ENCODE results near the gene ZNF708.
"Not testable (repeated sequence)": the region's sequence is repeated elsewhere in the genome, so short reads cannot be mapped to it uniquely, and the experiment has no call there.

The ZNF708 gene

DNA sequence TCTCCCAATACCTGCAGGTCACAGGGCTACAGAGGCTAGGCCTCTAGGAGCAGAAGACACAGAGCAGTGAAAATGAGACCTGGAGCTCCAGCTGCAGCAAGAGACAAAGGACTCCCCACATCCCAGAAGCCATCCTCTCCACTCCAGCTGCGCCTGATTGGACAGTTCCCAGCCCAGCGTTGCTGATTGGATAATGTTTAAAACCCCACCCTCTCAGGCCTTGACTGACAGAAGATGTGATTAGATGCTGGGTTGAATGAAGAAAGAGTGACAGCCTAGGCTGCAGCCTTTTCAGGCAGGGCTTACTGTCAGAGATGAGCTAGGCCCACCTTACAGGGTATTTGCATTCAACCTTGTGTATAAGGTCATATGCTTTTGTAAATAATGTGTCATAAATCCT, 59.4 kb downstream of the ZNF708 start:
- no peak overlapping the region for H3K27ac ChIP-seq
- TF ChIP-seq, protein P1, sequence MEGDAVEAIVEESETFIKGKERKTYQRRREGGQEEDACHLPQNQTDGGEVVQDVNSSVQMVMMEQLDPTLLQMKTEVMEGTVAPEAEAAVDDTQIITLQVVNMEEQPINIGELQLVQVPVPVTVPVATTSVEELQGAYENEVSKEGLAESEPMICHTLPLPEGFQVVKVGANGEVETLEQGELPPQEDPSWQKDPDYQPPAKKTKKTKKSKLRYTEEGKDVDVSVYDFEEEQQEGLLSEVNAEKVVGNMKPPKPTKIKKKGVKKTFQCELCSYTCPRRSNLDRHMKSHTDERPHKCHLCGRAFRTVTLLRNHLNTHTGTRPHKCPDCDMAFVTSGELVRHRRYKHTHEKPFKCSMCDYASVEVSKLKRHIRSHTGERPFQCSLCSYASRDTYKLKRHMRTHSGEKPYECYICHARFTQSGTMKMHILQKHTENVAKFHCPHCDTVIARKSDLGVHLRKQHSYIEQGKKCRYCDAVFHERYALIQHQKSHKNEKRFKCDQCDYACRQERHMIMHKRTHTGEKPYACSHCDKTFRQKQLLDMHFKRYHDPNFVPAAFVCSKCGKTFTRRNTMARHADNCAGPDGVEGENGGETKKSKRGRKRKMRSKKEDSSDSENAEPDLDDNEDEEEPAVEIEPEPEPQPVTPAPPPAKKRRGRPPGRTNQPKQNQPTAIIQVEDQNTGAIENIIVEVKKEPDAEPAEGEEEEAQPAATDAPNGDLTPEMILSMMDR (conservative IDR thresholded peaks at IDR 0.05), result no peak

DNA sequence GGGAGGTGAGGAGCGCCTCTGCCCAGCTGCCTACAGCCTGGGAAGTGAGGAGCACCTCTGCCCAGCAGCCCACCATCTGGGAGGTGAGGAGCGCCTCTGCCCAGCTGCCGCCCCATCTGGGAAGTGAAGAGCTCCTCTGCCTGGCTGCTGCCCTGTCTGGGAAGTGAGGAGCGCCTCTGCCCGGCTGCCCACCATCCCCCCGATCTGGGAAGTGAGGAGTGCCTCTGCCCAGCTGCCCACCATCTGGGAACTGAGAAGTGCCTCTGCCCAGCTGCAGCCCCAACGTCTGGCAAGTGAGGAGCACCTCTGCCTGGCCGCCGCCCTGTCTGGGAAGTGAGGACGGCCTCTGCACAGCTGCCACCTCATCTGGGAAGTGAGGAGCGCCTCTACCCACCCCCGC, 64.3 kb downstream of the ZNF708 start:
- H3K27ac ChIP-seq, result no peak overlapping the region
- TF ChIP-seq, protein P1 (conservative IDR thresholded peaks at IDR 0.05), result no peak

DNA sequence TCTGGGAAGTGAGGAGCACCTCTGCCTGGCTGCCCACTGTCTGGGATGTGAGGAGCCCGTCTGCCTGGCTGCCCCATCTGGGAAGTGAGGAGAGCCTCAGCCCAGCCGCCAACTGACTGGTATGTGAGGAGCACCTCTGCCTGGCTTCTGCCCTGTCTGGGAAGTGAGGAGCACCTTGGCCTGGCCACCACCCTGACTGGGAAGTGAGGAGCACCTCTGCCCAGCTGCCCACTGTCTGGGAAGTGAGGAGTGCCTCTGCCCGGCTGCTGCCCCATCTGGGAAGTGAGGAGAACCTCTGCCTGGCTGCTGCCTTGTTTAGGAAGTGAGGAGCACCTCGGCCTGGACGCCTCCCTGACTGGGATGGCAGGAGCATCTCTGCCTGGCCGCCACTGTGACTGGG, 64.8 kb downstream of the ZNF708 start:
- TF ChIP-seq, protein P1 (conservative IDR thresholded peaks at IDR 0.05), result no peak

DNA sequence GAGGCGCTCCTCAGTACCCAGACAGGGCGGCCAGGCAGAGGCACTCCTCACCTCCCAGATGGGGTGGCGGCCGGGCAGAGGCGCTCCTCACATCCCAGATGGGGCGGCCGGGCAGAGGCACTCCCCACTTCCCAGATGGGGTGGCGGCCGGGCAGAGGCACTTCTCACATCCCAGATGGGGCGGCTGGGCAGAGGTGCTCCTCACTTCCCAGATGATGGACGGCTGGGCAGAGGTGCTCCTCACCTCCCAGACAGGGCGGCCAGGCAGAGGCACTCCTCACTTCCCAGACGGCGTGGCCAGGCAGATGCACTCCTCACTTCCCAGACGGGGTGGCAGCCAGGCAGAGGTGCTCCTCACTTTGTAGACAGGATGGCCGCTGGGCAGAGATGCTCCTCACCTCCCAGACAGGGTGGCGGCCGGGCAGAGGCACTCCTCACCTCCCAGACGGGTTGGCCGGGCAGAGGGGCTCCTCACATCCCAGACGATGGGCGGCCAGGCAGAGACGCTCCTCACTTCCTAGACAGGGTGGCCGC, 68.3 kb downstream of the ZNF708 start:
- H3K27ac ChIP-seq, result not testable (repeated sequence)

More for the DNA sequence above, 64.8 kb downstream of the ZNF708 start:
- no peak overlapping the region for H3K27ac ChIP-seq

DNA sequence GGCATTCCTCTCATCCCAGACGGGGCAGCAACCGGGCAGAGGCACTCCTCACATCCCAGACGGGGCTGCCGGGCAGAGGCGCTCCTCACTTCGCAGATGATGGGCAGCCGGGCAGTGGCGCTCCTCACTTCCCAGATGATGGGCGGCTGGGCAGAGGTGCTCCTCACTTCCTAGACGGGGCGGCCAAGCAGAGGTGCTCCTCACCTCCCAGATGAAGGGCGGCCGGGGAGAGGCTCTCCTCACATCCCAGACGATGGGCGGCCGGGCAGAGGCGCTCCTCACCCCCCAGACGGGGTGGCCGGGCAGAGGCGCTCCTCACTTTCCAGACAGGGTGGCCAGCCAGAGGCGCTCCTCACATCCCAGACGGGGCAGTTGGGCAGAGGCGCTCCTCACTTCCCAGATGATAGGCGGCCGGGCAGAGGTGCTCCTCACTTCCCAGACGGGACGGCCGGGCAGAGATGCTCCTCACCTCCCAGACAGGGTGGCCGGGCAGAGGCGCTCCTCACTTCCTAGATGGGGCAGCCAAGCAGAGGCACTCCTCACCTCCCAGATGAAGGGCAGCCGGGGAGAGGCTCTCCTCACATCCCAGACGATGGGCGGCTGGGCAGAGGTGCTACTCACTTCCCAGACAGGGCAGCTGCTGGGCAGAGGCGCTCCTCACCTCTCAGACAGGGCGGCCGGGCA, 68.9 kb downstream of the ZNF708 start:
- TF ChIP-seq, protein P1 (conservative IDR thresholded peaks at IDR 0.05), result no peak
- no peak overlapping the region for H3K27ac ChIP-seq

DNA sequence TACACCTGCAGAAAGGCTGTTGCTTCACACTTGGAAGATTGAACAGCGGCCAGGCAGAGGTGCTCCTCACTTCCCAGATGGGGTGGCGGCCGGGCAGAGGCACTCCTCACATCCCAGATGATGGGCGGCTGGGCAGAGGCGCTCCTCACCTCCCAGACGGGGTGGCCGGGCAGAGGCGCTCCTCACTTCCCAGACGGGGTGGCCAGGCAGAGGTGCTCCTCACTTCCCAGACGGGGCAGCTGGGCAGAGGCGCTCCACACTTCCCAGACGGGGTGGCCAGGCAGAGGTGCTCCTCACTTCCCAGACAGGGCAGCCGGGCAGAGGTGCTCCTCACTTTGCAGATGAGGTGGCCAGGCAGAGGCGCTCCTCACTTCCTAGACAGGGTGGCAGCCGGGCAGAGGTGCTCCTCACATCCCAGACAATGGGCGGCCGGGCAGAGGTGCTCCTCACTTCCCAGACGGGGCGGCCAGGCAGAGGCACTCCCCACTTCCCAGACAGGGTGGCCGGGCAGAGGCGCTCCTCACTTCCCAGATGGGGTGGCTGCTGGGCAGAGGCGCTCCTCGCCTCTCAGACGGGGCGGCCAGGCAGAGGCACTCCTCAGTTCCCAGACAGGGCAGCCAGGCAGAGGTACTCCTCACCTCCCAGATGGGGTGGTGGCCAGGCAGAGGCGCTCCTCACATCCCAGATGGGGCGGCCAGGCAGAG, 69.6 kb downstream of the ZNF708 start:
- H3K27ac ChIP-seq, result not testable (repeated sequence)

DNA sequence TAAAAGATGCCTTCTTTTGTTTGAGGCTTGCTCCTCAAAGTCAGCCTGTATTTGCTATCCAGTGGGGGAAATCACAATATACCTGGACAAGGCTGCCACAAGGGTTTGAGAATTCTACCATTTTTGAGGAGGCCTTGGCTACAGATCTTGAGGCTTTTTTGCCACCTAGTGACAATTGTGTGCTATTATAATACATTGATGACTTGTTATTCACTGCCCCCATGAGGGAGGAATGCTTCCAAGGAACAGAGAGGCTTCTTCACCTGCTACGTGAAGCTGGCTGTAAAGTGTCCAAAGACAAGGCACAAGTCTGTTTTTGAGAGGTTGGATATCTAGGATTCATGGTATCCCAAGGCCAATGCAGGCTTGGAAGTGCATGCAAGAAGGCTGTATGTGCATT, 72.5 kb downstream of the ZNF708 start:
- TF ChIP-seq, protein P1 (conservative IDR thresholded peaks at IDR 0.05), result peak; percentile 6
- no peak overlapping the region for H3K27ac ChIP-seq
